Nucleus accumbens (tissue), 56 donors: Measurements from ENCODE around the gene PSME1.

Experiments
- DNase-seq, 56 donors: peaks; one replicate each; lab custom pipeline; 2025; lab: John Stamatoyannopoulos, UW

Gene PSME1

GRCh38 chr14:24123424-24124417 lies 12.3 kb upstream of the PSME1 start:
- no peak for DNase-seq

- no peak for DNase-seq
Measured at GRCh38 chr14:24126939-24127338, 9.1 kb upstream of the PSME1 start.

GRCh38 chr14:24127673-24128072 lies 8.3 kb upstream of the PSME1 start:
- no peak for DNase-seq

GRCh38 chr14:24129410-24129998 lies 6.5 kb upstream of the PSME1 start:
- no peak for DNase-seq

GRCh38 chr14:24130380-24130716 lies 5.6 kb upstream of the PSME1 start, which contains the start of gene FITM1:
FITM1 (plus strand) TSS chr14:24130659; CDS start chr14:24131564, 905 bp downstream.
- DNase-seq: no peak

- no peak for DNase-seq
Measured at GRCh38 chr14:24130717-24131548, 5.1 kb upstream of the PSME1 start.

GRCh38 chr14:24131549-24131966 lies 4.4 kb upstream of the PSME1 start:
- no peak for DNase-seq

- no peak for DNase-seq
Measured at GRCh38 chr14:24132061-24132685, 3.8 kb upstream of the PSME1 start.

GRCh38 chr14:24132976-24133375 lies 3.0 kb upstream of the PSME1 start:
- no peak for DNase-seq

GRCh38 chr14:24133735-24134134 lies 2.3 kb upstream of the PSME1 start:
- DNase-seq: no peak

GRCh38 chr14:24135584-24135833 lies 485 bp upstream of the PSME1 start:
- peak in 2 of 56 donors; percentile 44 to 49 for DNase-seq

GRCh38 chr14:24136684-24137528 lies 912 bp downstream of the PSME1 start:
- DNase-seq: no peak

- no peak for DNase-seq
Measured at GRCh38 chr14:24137529-24138395, 1.8 kb downstream of the PSME1 start.

GRCh38 chr14:24138396-24139271 lies 2.6 kb downstream of the PSME1 start:
- no peak for DNase-seq

GRCh38 chr14:24139272-24139934 lies 3.4 kb downstream of the PSME1 start:
- DNase-seq: no peak

GRCh38 chr14:24141097-24141880 lies 5.3 kb downstream of the PSME1 start, which contains the start of gene EMC9:
EMC9 (minus strand) TSS chr14:24141591; CDS start chr14:24141304, 287 bp downstream.
- peak; percentile 90 to 100 (median 99) for DNase-seq
